HepG2 (cell line): ENCODE results near the gene ACOT6. TPM values are rescaled to one million over a fixed set of nuclear protein-coding genes. Genes with fewer than 3 reads are reported as not detected.

ENCODE experiments used
- ARID5B ChIP-seq: IDR thresholded peaks from 2 replicates; pipeline ENCODE4 v1.4.0; 2020; ENCODE audit warnings: mild to moderate bottlenecking, missing genetic modification reagents
- ATAD3A ChIP-seq: sonication (generic); formaldehyde crosslinking; IDR thresholded peaks from 2 replicates; pipeline ENCODE4 v1.4.0; 2020; ENCODE audit warnings: missing genetic modification reagents
- CCAR2 ChIP-seq: fragments of 200-400 bp; formaldehyde crosslinking; optimal IDR thresholded peaks from 2 replicates; pipeline ENCODE3; 2018; ENCODE audit warnings: low read depth, mild to moderate bottlenecking, low read length, moderate library complexity
- CENPBD1 ChIP-seq: sonication (generic); formaldehyde crosslinking; IDR thresholded peaks from 2 replicates; pipeline ENCODE4 v1.8.0; 2022; ENCODE audit warnings: missing genetic modification reagents, low read depth, mild to moderate bottlenecking, borderline replicate concordance
- ELF3 ChIP-seq: IDR thresholded peaks from 2 replicates; pipeline ENCODE4 v1.6.1; 2016; ENCODE audit warnings: missing genetic modification reagents, missing compliant biosample characterization
- FOXJ3 ChIP-seq: sonication (generic); formaldehyde crosslinking; IDR thresholded peaks from 2 replicates; pipeline ENCODE4 v1.4.0; 2020; ENCODE audit warnings: missing genetic modification reagents, mild to moderate bottlenecking, borderline replicate concordance
- MED1 ChIP-seq: sonication (generic); formaldehyde crosslinking; IDR thresholded peaks from 2 replicates; pipeline ENCODE4 v1.4.0; 2020; ENCODE audit warnings: missing genetic modification reagents
- NFE2L1 ChIP-seq: sonication (generic); formaldehyde crosslinking; IDR thresholded peaks from 2 replicates; pipeline ENCODE4 v1.4.0; 2020; ENCODE audit warnings: missing genetic modification reagents, mild to moderate bottlenecking, borderline replicate concordance
- NFKB2 ChIP-seq: sonication (generic); formaldehyde crosslinking; IDR thresholded peaks from 2 replicates; pipeline ENCODE4 v1.4.0; 2020; ENCODE audit warnings: missing genetic modification reagents, borderline replicate concordance
- PBX2 ChIP-seq: IDR thresholded peaks from 2 replicates; pipeline ENCODE4 v1.6.1; 2016; ENCODE audit warnings: control low read depth
- STAT6 ChIP-seq: sonication (generic); formaldehyde crosslinking; IDR thresholded peaks from 2 replicates; pipeline ENCODE4 v1.4.0; 2020; ENCODE audit warnings: missing genetic modification reagents, mild to moderate bottlenecking, borderline replicate concordance
- TAF1 ChIP-seq: sonication (generic); formaldehyde crosslinking; IDR thresholded peaks from 2 replicates; pipeline ENCODE4 v1.4.0; 2020; ENCODE audit warnings: missing genetic modification reagents
- ZBTB21 ChIP-seq: sonication (generic); formaldehyde crosslinking; IDR thresholded peaks from 2 replicates; pipeline ENCODE4 v1.4.0; 2020; ENCODE audit warnings: missing genetic modification reagents
- ZNF20 ChIP-seq: sonication (generic); formaldehyde crosslinking; IDR thresholded peaks from 2 replicates; pipeline ENCODE4 v1.4.0; 2020; ENCODE audit warnings: mild to moderate bottlenecking, moderate library complexity, missing genetic modification reagents
- ZNF275 ChIP-seq: sonication (generic); formaldehyde crosslinking; IDR thresholded peaks from 2 replicates; pipeline ENCODE4 v1.8.0; 2022; ENCODE audit warnings: missing genetic modification reagents, mild to moderate bottlenecking, inconsistent platforms, borderline replicate concordance
- ZNF44 ChIP-seq: sonication (generic); formaldehyde crosslinking; IDR thresholded peaks from 2 replicates; pipeline ENCODE4 v1.5.1; 2020; ENCODE audit warnings: mild to moderate bottlenecking, missing genetic modification reagents
- ZNF614 ChIP-seq: IDR thresholded peaks from 2 replicates; pipeline ENCODE4 v1.6.1; 2018; ENCODE audit warnings: missing biosample characterization, missing genetic modification reagents, inconsistent platforms, borderline replicate concordance
- ZNF629 ChIP-seq: sonication (generic); formaldehyde crosslinking; conservative IDR thresholded peaks from 2 replicates; pipeline ENCODE4 v1.5.0; 2020; ENCODE audit warnings: missing genetic modification reagents
- ZNF768 ChIP-seq: sonication (generic); formaldehyde crosslinking; IDR thresholded peaks from 2 replicates; pipeline ENCODE4 v1.4.0; 2020; ENCODE audit warnings: missing genetic modification reagents
- ZNF782 ChIP-seq: sonication (generic); formaldehyde crosslinking; IDR thresholded peaks from 2 replicates; pipeline ENCODE4 v1.4.0; 2020; ENCODE audit warnings: missing genetic modification reagents, mild to moderate bottlenecking, borderline replicate concordance
- ZSCAN30 ChIP-seq: sonication (generic); formaldehyde crosslinking; IDR thresholded peaks from 2 replicates; pipeline ENCODE4 v1.5.0; 2020; ENCODE audit warnings: mild to moderate bottlenecking, missing genetic modification reagents
- polyA plus RNA-seq, 8 experiments: library from polyadenylated mRNA; depleted of rRNA in 3 of 8; stranded (reverse) in 7 of 8; unstranded in 1 of 8; fragments of >200 nt; fragmentation: Illumina TruSeq in 4 of 8; extraction: Trizol in 4 of 8; gene quantifications; 2 replicates each; pipeline versions ENCODE4 v1.2.1 to v1.2.3, GENCODE V29; 2011 to 2016; ENCODE audit warnings: low read depth in 4 of 8, missing spikeins in 1 of 8, mixed read lengths in 1 of 8; ENCODE audit not compliant: insufficient read depth in 1 of 8
- total RNA-seq, 5 experiments: library from RNA; depleted of rRNA; stranded (reverse); fragments of >200 nt; fragmentation: Illumina TruSeq; extraction: Trizol; gene quantifications; 2 replicates each; pipeline ENCODE4 v1.2.3, GENCODE V29; 2016; ENCODE audit warnings: low read depth in 1 of 5

Gene ACOT6
- total and polyA plus RNA-seq, 2 of the 13 experiments (the other 11 are each of a cell fraction or from before 2014, with no cell fraction given): 0.15 to 0.27 TPM

- TF ChIP-seq STAT6 (CRISPR knock-in tag) (no peak), CCAR2 (no peak), ZNF629 (CRISPR knock-in tag) (peak; percentile 26; the same call in 1 of the 2 replicates), MED1 (CRISPR knock-in tag) (peak; percentile 60), ELF3 (CRISPR knock-in tag) (no peak; the same call in 1 of the 2 replicates), ZNF614 (CRISPR knock-in tag) (0 out of 2 replicates have a peak, but pooled peaks have one; percentile 20), ZNF782 (CRISPR knock-in tag) (no peak; the same call in 1 of the 2 replicates), ZNF768 (CRISPR knock-in tag) (peak; percentile 89), NFE2L1 (CRISPR knock-in tag) (no peak), ATAD3A (CRISPR knock-in tag) (no peak), ZNF44 (CRISPR knock-in tag) (no peak), PBX2 (CRISPR knock-in tag) (no peak), ARID5B (CRISPR knock-in tag) (no peak), ZNF275 (CRISPR knock-in tag) (no peak), FOXJ3 (no peak), TAF1 (CRISPR knock-in tag) (peak; percentile 72), ZSCAN30 (CRISPR knock-in tag) (no peak), ZBTB21 (no peak), ZNF20 (no peak), NFKB2 (CRISPR knock-in tag) (peak; percentile 52; the same call in 1 of the 2 replicates), CENPBD1 (CRISPR knock-in tag) (no peak)
These were observed at the start of gene ACOT6 (continued) for GRCh38 chr14:73612339-73613045.
